Measurements from ENCODE around the gene POLRMT.

DNA sequence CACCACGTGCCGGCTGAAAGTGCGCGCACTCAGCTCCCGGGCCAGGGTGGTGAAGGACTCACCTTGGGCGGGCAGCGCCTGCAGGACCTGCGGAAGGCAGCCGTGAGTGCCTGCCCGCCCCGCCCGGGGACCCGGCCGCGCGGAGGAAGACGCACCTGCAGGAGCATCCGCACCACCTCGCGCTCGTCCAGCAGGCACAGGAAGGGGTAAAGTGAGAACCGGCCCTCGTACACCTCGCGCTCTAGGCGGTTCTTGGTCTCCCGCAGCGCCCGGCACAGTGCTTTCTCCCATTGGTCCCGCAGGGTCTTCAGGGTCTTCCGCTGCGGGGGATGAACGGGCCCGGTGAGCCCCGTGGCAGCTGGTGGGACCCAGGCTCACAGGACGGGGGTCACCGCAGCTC, 10.7 kb downstream of the POLRMT start:
- TF ChIP-seq POLR2A (IDR thresholded peaks at IDR 0.05): no peak
- no peak for TF ChIP-seq EP300 (IDR thresholded peaks at IDR 0.05)
